ENCODE measurements around the gene TRIM52. TPM values are rescaled to one million over a fixed set of nuclear protein-coding genes. Genes with fewer than 3 reads are reported as not detected.

TRIM52 gene
- total and polyA plus RNA-seq, 2 of the 13 experiments (the other 11 are each of a cell fraction or from before 2014, with no cell fraction given) = 7.2 to 11.6 TPM

DNA sequence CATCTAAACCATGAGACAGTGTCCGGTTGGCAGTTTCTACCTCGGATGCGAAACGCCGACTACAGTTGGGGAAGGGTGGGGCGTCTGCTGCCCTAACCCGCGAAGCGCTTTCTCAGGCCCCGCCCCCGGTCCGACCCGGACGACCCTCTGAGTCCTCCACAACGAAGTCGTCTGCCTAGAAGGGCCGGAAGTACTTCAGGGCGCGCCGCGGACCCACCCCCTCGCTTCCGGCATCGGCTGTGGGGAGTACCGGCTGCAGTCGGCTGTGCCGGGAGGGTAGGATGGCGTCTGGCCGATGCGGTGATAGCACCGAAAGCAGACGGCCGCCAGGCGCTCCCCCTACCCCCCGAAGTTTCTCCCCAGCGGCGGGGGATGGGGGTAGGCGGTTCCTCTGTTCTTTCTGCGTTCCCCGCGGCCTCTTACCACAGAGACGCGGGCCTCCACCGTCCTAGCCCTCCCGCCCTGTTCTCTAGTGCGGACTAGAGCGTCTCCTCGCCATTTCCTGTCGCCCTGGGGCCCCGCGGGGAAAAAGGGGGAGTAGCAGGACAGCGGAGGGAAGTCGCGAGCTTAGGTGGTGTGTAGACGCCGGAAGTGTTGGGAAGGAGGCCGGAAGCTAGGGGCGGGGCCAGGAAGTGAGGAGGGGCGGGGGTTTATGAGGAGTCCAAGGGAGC, 37.8 kb downstream of the TRIM52 start, which contains the start of gene TRIM41 (continued):
- TF ChIP-seq ZNF879 (CRISPR knock-in tag; IDR thresholded peaks at IDR 0.05) (peak; percentile 64; the same call in 1 of the 2 replicates), CBX2 (IDR thresholded peaks at IDR 0.05; ENCODE audit: low read depth, low read length) (no peak), CBX2 (CRISPR knock-in tag; IDR thresholded peaks at IDR 0.05; ENCODE audit: low read depth) (no peak), GMEB2 (CRISPR knock-in tag; IDR thresholded peaks at IDR 0.05; ENCODE audit: low read depth) (no peak), TAF1 (CRISPR knock-in tag; IDR thresholded peaks at IDR 0.05) (peak; percentile 86), DMAP1 (CRISPR knock-in tag; IDR thresholded peaks at IDR 0.05) (peak; percentile 89; the same call in 1 of the 2 replicates), PPARG (CRISPR knock-in tag; conservative IDR thresholded peaks at IDR 0.05) (no peak), SATB2 (CRISPR knock-in tag; IDR thresholded peaks at IDR 0.05) (no peak), HNRNPH1 (optimal IDR thresholded peaks at IDR 0.05; ENCODE audit: low read depth, low read length) (no peak), ZNF292 (CRISPR knock-in tag; IDR thresholded peaks at IDR 0.05; ENCODE audit: borderline replicate concordance, low read depth) (no peak), TRAFD1 (CRISPR knock-in tag; IDR thresholded peaks at IDR 0.05; ENCODE audit: borderline replicate concordance) (no peak), FOXA1 (IDR thresholded peaks at IDR 0.05) (no peak), FOXA1 (CRISPR knock-in tag; IDR thresholded peaks at IDR 0.05) (no peak), HNRNPL (IDR thresholded peaks at IDR 0.05; ENCODE audit: low read depth, low read length) (peak; percentile 81; the same call in 1 of the 2 replicates), NRL (CRISPR knock-in tag; IDR thresholded peaks at IDR 0.05; ENCODE audit: borderline replicate concordance) (peak; percentile 32; the same call in 1 of the 2 replicates), RXRA (CRISPR knock-in tag; IDR thresholded peaks at IDR 0.05) (peak; percentile 39), ZNF350 (CRISPR knock-in tag; IDR thresholded peaks at IDR 0.05; ENCODE audit: borderline replicate concordance, low read depth) (peak; percentile 92), HNRNPUL1 (IDR thresholded peaks at IDR 0.05; ENCODE audit: low read depth, low read length) (no peak), MAFG (CRISPR knock-in tag; IDR thresholded peaks at IDR 0.05) (no peak), ZNF3 (CRISPR knock-in tag; IDR thresholded peaks at IDR 0.05) (no peak), SAFB2 (CRISPR knock-in tag; IDR thresholded peaks at IDR 0.05; ENCODE audit: borderline replicate concordance, low read depth) (no peak), ZNF543 (CRISPR knock-in tag; IDR thresholded peaks at IDR 0.05) (peak; percentile 77; the same call in 1 of the 2 replicates), ZNF138 (CRISPR knock-in tag; IDR thresholded peaks at IDR 0.05; ENCODE audit: low read depth) (no peak), GABPA (IDR thresholded peaks at IDR 0.05; ENCODE audit: low read depth, low read length) (no peak), GABPA (CRISPR knock-in tag; IDR thresholded peaks at IDR 0.05; ENCODE audit: low read depth) (peak; percentile 95), MED1 (CRISPR knock-in tag; IDR thresholded peaks at IDR 0.05) (no peak), ZNF34 (CRISPR knock-in tag; IDR thresholded peaks at IDR 0.05; ENCODE audit: borderline replicate concordance) (no peak; the same call in 1 of the 2 replicates), DRAP1 (CRISPR knock-in tag; IDR thresholded peaks at IDR 0.05) (peak; percentile 57)
- TF ChIP-seq, protein P1, sequence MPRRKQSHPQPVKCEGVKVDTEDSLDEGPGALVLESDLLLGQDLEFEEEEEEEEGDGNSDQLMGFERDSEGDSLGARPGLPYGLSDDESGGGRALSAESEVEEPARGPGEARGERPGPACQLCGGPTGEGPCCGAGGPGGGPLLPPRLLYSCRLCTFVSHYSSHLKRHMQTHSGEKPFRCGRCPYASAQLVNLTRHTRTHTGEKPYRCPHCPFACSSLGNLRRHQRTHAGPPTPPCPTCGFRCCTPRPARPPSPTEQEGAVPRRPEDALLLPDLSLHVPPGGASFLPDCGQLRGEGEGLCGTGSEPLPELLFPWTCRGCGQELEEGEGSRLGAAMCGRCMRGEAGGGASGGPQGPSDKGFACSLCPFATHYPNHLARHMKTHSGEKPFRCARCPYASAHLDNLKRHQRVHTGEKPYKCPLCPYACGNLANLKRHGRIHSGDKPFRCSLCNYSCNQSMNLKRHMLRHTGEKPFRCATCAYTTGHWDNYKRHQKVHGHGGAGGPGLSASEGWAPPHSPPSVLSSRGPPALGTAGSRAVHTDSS (CRISPR knock-in tag; conservative IDR thresholded peaks at IDR 0.05) = no peak

Data from HepG2 (cell line).